ENCODE measurements around the gene AGRP.
"Not testable (repeated sequence)": the region's sequence is repeated elsewhere in the genome, so short reads cannot be mapped to it uniquely, and the experiment has no call there.

Gene AGRP, protein sequence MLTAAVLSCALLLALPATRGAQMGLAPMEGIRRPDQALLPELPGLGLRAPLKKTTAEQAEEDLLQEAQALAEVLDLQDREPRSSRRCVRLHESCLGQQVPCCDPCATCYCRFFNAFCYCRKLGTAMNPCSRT

DNA sequence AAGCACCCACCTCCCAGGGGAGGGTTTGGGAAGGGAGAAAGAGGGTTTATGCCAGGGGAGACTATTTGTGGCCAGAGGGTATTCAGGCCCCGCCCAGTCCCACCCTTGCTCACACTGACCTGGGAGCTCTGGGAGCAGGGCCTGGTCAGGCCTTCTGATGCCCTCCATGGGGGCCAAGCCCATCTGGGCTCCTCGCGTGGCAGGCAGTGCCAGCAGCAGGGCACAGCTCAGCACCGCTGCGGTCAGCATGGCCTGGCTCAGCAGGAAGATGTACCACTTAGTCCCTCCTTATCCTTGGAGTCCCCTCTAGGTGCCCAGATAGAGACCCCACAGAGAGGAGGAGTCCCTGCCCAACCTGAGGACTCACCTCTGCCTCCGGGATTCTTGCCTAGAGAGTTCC, at the start of gene AGRP:
TSS of gene AGRP (minus strand) at position 398 of the 400 bp plus-strand sequence. CDS start at position 249, 149 bp downstream.
- no peak for DNase-seq

DNA sequence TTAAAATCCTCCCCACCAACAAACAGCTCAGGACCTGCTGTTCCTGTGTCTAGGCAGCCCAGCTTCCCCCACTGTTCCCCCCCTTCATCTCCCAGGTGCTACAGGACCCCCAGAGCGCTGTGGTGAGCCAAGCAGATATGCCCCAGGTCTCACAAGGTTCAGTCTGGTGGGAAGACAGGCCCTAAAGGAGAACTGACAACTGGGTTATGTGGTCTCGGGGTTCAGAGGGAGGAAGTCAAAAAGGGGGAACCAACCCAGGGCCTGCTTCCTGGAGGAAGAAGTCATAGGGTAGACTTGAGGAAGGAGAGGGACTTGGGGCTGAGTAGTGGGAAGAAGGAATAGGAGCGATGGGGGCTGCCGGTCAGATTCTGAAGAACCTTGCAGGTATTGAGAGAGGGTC, 47.9 kb upstream of the AGRP start:
- DNase-seq: no peak

DNA sequence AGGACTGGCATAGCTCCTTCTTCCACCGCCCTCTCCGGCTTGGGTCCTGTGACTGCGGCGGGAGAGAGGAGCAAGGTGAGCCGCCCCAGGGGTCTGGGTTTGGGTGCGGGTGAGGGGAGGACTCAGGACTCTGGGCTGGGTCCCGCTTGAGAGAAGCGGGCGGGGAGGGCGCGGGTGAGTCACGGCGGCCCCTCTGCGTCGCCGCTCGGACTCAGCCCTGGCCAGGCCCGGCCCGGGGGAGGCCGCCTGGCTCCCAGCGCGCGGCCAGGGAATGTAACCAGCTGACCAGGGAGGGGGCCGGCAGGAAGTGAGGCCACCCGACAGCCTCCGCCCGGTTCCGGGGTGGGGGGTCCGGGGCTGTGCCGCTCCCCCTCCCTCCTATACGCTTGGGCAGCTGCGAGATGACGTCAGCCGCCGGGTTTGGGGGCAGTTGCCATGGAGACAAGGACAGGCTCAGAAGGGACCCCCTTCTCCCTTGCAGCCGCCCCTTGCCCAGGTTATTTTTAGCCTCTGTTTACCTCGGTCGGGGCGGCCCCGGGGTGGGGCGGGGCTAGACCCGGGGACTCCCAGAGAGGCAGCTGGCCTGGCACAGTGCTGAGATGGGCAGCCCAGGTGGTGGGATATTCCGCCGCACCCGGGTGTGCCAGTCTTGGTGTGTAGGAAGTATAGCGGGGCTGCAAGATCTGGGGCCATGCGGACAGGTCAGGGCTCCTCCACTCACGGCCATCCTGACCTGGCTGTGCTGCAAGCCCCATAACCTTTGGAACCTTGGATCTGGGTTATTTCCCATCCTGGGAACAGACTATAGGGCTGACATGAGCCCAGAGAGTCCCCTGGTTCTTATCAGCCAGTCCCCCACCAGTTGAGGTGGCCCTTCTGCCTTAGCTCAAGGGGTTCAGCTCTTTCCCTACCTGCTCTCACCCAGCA, 46.9 kb upstream of the AGRP start:
- DNase-seq: peak; percentile 64

DNA sequence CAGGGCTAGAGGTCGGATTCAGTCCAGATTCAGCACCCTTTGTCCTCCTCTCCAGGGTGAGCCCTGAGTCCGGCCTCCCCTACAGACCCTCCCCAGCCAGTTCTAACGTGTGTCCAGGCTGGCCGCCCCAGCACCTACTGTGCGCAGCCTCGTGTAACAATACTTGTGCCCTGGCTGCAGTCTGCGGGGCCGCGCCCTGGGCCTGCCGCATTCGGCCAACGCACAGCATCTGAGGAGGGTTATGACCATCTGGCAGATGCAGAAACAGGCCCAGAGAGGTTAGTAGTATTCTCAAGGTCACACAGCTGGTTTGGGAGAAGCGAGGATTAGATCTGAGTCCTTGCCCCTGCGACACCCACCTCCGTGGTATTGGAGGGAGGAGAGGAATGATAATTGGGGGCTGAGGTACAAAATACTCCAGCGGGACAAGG, 46.2 kb upstream of the AGRP start:
- no peak for DNase-seq

DNA sequence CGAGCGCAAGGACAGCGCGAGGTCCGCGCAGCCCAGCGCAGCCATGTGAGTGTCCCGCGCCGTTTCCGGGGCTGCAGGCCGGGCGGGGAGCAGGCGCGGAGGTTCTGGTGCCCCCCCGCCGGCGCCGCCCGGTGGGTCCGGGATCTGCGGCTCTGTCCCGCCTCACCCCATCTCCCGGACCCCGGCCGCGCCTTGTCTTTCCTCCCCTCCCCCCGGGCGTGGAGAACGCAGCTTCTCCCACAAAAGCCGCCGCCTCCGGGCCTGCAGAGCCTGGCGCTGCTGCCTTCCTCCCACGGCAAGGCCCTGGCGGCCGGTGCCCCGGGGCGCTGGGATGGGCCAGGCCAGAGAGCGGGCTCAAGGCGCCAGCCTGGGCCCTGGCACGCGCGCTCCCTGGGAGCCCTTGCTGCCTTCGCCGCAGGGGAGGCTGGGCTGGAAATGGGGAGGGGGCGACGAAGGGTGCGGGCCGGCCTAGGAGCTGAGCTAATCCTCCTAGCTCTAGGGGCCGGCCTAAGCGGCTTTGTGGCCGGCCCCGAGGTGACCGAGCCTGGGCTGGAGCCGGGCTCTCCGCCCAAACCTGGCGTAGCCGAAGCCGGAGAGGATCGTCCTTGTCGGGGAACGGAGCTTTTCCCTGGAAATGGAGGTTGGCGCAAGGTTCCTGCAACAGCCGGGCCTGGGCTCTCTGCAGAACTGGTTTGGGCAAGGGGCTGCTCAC, 45.7 kb upstream of the AGRP start:
- DNase-seq: peak; percentile 72

DNA sequence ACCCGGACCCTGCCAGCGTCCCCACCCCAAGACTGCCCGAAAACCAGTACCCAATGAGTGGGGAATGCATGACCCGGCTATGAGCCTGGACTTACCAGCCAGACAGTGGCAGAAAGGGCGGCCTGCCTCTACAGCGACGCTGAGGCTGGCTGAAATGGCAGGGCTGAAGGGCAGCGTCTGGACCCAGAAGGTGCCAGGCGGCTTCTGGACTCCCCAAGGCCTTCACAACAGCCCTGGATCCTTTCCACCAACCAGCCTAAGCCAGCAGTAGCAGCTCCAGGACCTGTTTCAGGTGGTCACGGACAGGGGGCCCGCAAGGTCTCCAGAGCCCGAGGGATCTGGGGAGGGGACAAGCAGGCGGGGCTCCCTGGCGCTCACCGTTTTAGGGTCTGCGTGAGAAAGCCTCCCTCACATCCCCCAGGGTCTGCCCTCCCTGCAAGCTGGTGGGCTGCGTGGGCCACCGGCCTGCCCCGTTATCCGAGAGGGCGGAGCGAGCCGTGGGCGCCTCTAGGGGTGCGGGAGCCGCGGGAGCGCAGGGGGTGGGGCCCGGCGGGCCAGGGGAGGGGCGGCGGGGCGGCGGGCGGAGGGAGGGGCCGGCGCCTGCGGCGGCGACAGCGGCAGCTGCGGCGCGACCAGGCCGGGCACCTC, 45.0 kb upstream of the AGRP start, which contains the start of gene RIPOR1:
TSS of gene RIPOR1 (plus strand) at position 608 of the 648 bp plus-strand sequence. CDS start 9,618 bp downstream, outside the sequence.
- DNase-seq: peak; percentile 72

DNA sequence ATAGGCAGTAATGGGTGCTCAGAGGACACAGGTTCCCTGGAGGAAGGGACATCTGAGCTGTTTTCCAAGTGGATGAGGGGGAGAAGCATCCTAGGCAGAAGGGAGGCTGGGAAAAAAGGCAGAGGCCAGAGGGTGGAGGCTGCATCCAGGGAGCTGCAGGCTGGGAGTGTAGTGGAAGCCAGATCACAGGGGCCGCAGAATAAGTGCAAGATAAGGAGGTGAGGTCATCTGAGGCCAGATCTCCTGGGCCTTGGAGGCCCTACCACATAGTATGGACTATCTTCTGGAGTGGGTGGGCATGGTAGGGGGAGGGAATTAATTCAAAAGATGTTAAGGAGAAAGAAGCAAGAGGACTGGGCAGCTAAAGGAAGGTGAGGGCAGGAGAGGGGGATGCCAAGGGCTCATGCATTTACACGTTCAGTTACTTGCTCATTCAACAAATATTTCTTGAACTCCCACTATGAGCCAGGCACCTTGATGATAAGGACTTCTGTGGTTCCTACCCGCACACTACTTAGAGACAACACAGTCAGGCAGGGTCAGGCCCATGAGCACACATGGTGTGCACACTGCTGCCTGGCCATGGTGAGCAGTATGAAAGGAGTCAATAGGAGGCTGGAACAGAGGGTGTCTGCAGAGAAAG, 42.9 kb upstream of the AGRP start:
- no peak for DNase-seq

DNA sequence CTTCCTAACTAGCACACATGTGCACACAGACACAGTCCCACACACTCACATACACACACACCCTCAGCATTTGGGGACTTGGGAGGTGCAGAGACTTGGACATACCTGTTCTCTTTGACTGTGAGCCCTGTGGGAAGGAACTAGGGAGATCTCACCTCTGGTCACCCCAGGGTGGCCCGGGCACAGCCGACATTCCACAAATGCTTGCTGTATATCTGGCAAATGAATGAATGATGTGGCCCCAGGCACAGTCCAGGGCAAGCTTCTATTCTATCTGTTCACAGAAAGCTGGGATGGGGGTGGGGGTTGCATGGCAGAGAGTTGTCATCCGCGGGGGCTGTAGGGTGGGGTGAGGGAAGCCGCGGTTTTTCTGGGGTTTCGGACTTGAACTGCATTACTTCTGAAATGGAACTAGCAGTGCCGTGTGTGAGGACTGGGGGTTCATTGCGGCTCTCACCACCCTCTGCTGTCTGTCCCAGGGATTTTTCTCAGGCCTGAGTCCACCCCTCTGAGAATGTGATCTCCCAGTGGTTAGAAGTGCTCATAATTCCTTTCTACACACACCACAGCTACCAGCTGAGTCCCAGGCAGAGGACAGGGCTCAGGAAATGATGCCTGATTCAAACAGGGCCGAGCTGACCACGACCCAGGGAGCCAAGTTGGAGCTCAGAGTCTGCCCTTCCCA, 42.0 kb upstream of the AGRP start:
- DNase-seq: no peak

DNA sequence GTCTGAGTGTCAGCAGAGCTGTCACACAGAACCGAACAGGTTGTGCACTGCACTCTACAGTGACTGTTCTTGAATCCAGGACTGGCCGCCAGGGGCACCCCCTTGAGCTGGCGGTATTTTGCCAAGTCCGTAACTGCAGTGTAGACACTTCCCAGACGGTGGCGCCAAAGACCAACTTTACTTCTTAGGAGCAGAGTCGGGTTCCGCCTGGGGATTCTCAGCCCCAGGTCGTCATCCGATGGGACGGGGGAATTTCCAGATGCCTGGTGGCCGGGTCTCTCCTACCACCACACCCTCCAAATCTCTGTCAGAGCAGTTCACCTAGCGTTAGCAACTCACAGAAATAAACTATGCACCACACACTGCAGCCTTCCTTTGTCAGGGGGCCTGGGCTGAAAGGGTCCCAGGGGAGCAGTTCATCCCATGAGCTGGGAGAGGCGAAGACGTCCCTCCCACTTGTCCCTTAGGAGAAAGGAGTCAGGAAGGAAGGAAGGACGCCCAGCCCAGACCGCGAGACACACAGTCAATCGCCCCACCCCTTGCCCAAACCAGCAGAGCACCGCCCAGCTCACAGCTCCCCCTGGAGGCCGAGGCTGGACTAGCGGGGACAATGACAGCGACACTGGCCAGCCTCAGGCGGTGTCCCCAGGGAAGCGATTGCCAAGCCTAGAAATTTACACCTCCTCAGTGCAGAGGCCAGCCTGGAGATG, 37.9 kb upstream of the AGRP start:
- peak; percentile 99 for DNase-seq

DNA sequence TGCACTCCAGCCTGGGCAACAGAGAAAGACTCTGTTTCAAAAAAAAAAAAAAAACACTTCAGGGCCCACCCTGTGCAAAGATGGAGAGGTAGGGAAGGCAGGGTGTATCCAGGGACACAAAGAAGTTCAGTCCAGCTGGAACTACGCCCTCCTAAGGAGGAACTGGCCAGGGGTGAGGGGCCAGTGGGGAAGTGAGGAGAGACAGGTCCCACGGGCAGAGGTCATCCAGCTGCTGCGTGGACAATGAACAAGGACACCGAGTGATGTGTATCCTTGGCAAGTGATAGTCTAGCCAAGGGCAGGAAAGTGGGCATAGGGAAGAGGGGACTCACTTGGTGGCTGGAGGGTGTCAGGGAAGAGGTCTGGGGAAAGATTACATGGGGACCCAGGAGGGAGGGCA, 35.9 kb upstream of the AGRP start:
- DNase-seq: no peak

DNA sequence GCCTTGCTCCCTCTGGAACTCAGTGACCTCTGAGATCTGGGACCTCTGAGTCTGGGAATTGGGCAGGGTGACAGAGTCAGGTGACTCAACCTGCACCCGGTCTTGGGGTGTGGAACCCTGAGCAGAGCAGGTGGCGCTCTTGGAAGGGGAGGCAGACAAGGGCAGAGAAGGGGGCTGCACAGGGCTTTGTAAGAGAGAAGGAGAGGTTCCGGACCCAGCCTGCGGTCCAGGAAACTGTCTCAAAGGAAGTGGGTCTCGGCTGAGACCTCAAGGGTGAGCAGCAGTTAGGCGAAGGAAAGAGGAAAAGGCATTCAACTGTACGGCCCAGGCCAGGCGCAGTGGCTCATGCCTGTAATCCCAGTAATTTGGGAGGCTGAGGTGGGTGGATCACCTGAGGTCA, 35.3 kb upstream of the AGRP start:
- no peak for DNase-seq

DNA sequence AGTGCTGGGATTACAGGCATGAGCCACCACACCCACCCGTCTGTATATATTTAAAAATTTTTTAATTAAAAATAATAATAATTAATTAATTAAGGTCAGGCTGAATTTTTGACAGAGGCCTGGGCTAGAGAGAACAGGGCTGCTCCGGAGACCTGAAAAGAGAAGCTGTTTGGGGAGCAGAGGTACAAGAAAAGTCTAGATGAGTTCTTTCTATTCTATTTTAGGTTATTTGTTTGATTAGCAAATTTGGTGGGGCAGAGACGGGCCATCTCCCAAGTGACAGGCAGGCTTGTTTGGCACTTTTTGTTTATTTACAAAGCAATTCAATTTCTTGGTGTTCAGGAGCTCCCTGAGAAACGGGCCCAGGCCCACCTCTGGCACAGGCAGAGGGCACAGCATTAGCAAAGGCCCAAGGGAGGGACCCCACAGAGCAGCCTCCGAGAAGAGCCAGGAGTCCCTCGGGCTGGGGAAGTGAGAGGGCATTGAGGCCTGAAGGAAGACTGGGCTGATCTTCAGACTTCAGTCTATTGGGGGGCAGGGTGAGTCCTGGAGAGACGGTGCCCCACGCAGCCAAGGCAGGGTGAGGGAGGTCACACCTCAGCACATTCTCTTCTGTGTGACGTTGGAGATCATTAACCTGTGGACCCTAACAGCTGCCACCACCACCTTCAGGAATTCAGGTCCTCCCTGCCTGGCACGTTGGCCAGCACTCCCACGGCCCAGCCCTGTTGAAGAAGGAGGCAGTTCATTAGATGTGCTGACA, 34.5 kb upstream of the AGRP start:
- no peak for DNase-seq

DNA sequence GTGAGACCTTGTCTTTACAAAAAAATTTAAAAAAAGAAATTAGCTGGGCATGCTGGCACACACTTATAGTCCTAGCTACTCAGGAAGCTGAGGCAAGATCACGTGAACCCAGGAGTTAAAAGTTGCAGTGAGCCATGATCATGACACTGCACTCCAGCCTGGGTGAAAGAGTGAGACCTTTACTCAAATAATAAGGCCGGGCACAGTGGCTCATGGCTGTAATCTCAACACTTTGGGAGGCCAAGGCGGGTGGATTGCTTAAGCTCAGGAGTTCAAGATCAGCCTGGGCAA, 33.8 kb upstream of the AGRP start:
- DNase-seq: no peak

DNA sequence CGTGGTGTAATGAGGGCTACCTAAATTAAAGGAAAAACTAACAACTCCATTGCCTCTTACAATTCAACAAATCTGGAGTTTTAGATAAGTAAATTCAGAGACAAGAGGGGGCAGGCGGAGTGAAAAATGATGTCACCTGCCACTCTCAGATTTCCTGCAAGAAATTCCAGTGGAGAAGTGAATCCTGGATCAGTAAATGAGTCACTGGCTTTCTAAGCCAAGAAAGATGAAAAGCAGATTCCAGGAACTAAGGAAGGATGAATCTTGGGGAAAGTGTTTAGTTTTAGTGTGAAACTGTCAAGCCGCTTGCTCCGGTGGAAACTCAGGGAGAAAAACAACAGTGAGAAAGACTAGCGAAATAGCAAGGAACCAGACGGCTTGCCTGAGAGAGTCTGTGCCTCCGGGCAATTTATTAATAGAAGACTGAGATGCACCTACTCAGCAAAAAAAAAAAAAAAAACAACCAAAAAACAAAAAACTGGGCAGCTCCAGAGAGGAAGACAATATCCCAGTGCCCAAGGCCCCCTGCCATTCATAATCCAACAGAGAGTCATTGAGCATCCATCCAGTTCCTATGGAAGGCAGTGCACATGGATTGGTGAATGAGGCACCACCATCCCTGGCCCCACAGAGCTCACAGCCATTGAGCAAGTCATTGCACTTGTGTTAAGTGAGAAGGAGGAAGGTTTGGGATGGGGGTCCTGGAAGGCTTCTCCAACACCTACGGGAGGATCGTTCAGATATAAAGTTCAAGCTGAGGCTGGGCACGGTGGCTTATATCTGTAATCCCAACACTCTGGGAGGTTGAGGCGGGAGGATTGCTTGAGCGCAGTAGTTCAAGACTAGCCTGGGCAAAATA, 33.2 kb upstream of the AGRP start:
- DNase-seq: no peak

DNA sequence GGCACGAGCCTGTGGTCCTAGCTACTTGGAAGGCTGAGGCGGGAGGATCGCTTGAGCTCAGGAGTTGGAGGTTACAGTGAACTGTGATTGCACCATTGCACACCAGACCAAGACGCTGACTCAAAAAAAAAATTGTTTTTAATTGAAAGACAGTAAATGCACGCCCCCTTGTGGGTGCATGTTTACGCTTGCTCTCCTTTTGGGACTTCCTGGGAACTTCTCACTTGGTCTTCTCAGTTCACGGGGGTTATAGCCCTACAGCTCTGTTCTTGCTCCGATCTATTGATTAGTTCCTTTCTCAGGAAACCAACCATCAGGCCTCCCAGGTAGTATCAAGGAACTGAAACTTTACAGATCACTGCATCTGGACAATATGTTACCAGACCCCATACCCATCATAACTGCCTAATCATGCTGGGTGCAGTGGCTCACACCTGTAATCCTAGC, 31.1 kb upstream of the AGRP start:
- DNase-seq: peak; percentile 80

DNA sequence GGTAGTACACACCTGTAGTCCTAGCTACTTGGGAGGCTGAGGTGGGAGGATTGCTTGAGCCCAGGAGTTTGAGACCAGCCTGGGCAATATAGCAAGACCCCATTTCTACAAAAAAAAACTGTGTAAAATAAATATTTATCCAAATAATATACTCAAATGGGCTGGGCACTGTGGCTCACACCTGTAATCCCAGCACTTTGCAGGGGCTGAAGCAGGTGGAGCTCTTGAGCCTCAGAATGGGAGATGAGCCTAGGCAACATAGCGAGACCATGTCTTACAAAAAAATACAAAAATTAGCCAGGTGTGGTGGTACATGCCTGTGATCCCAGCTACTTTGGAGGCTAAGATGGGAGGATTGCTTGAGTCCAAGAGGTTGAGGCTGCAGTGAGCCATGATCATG, 30.5 kb upstream of the AGRP start:
- not testable (repeated sequence) for DNase-seq

DNA sequence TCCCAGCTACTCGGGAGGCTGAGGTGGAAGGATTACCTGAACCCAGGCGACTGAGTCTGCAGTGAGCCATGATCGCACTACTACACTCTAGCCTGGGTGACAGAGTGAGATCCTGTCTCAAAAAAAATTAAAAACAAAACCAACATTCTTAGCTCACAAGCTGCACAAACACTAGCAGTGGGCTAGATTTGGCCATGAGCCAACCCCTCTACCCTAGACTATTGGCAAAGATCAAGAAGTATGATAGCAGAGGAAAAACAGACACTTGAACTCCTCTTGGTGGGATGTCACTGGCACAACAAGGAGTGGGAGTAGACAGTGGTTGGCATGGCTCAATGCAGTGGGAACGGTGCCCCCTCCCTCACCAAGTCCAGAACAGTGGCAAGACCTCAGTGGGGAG, 25.7 kb upstream of the AGRP start:
- DNase-seq: no peak

DNA sequence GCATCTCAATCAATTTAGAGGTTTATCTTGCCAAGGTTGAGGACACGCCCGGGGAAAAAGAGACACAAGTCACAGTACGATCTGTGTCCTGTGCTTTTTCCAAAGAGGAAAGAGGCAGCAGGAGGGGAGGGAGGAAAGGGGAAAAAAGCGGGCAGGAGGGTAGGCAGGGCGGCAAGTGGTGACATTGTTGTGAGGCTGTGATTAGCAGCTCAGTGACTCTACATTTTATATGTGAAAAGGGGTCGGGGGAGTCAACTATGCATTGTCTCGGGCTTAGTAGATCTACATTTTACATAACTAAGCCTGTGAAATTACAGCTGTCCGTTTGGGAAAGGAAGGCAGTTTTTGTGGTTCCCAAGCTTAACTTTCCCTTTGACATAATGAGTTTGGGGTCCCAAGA, 23.1 kb upstream of the AGRP start:
- no peak for DNase-seq
